ENCODE data around the gene STXBP5L. TPM values are rescaled to one million over a fixed set of nuclear protein-coding genes. Genes with fewer than 3 reads are reported as not detected.

STXBP5L gene
- total RNA-seq, 1 donor from 2014 or later: not detected

- Histone ChIP-seq H3K27me3 (ENCODE audit: control insufficient read depth, insufficient read depth, low read length) (no peaks in the 10 kb centered on the region), H3K4me3 (ENCODE audit: low read depth, low read length) (no peak overlapping the region), H3K36me3 (ENCODE audit: control insufficient read depth, insufficient read depth, low read length) (no peaks in the 10 kb centered on the region)
- DNase-seq (ENCODE audit: low read depth): no peak
- TF ChIP-seq, protein P1, sequence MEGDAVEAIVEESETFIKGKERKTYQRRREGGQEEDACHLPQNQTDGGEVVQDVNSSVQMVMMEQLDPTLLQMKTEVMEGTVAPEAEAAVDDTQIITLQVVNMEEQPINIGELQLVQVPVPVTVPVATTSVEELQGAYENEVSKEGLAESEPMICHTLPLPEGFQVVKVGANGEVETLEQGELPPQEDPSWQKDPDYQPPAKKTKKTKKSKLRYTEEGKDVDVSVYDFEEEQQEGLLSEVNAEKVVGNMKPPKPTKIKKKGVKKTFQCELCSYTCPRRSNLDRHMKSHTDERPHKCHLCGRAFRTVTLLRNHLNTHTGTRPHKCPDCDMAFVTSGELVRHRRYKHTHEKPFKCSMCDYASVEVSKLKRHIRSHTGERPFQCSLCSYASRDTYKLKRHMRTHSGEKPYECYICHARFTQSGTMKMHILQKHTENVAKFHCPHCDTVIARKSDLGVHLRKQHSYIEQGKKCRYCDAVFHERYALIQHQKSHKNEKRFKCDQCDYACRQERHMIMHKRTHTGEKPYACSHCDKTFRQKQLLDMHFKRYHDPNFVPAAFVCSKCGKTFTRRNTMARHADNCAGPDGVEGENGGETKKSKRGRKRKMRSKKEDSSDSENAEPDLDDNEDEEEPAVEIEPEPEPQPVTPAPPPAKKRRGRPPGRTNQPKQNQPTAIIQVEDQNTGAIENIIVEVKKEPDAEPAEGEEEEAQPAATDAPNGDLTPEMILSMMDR (IDR thresholded peaks at IDR 0.05; ENCODE audit: insufficient read depth, low read length, severe bottlenecking): no peak
- no peak for FAIRE-seq
These were observed 555.7 kb downstream of the STXBP5L start for GRCh38 chr3:121463745-121464144.

GRCh38 chr3:121467085-121467484 is 559.1 kb downstream of the STXBP5L start:
- FAIRE-seq (no peak), DNase-seq (ENCODE audit: low read depth) (no peak)
- no peak overlapping the region for H3K4me3 ChIP-seq (ENCODE audit: low read depth, low read length)
- H3K27me3 ChIP-seq (ENCODE audit: control insufficient read depth, insufficient read depth, low read length): no peaks in the 10 kb centered on the region
- TF ChIP-seq, protein P1 (IDR thresholded peaks at IDR 0.05; ENCODE audit: insufficient read depth, low read length, severe bottlenecking): no peak
- no peaks in the 10 kb centered on the region for H3K36me3 ChIP-seq (ENCODE audit: control insufficient read depth, insufficient read depth, low read length)

DNA sequence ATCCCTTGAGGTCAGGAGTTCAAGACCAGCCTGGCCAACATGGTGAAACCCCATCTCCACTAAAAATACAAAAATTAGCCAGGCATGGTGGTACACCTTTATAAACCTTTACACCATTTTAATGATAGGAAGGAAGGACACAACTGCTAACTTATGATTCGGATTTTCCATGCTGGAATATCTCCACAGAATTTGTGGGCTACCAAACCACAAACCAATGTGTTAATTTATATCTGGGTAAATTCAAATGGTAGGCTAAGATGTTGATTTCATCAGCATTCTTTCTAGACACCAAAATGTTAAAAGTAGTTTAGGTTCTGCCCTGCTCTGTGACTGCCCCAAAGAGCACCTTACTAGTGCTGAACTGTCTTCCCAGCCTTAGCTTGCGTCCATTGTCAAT is 565.0 kb downstream of the STXBP5L start:
- Histone ChIP-seq H3K27me3 (ENCODE audit: control insufficient read depth, insufficient read depth, low read length) (no peaks in the 10 kb centered on the region), H3K4me3 (ENCODE audit: low read depth, low read length) (no peak overlapping the region), H3K36me3 (ENCODE audit: control insufficient read depth, insufficient read depth, low read length) (no peaks in the 10 kb centered on the region)
- no peak for FAIRE-seq
- TF ChIP-seq, protein P1 (IDR thresholded peaks at IDR 0.05; ENCODE audit: insufficient read depth, low read length, severe bottlenecking): no peak
- DNase-seq (ENCODE audit: low read depth): no peak

Other genes with a start within 250 kb of the STXBP5L start
- under 0.01 and 0.38 TPM in 2 replicates for gene HGD, start 226.0 kb upstream of the STXBP5L start, total RNA-seq
- 22.5 and 31.1 TPM in 2 replicates for gene RABL3, start 165.7 kb upstream of the STXBP5L start, total RNA-seq
- gene GTF2E1, start 165.5 kb upstream of the STXBP5L start, total RNA-seq: 22.4 TPM in 2 replicates

Data from bronchial epithelial cell (primary cell).